AG09309 (cell line): ENCODE measurements around the gene ATP1A1.

Experiments used
- DNase-seq: peaks from one replicate; pipeline ENCODE4 v3.0.0-alpha.2; 2010; ENCODE audit warnings: low read depth
- H3K4me3 ChIP-seq: 2 replicates; pipeline ENCODE4 v1.5.1; 2011; ENCODE audit warnings: mild to moderate bottlenecking, low read depth, low read length, moderate library complexity; ENCODE audit not compliant: control insufficient read depth
- CTCF ChIP-seq: IDR thresholded peaks from 2 replicates; pipeline ENCODE4 v1.5.1; 2011; ENCODE audit warnings: mild to moderate bottlenecking, low read depth, low read length, inconsistent platforms; ENCODE audit not compliant: insufficient read depth, control insufficient read depth; ENCODE audit errors: missing control alignments

The ATP1A1 gene

GRCh38 chr1:116415200-116415698 lies 42.2 kb downstream of the ATP1A1 start:
- no peak overlapping the region for H3K4me3 ChIP-seq
- no peak for TF ChIP-seq CTCF
- DNase-seq = no peak

- no peak for DNase-seq
- no peak overlapping the region for H3K4me3 ChIP-seq
- TF ChIP-seq CTCF = no peak
These were observed 42.9 kb downstream of the ATP1A1 start for GRCh38 chr1:116415699-116416533.

DNA sequence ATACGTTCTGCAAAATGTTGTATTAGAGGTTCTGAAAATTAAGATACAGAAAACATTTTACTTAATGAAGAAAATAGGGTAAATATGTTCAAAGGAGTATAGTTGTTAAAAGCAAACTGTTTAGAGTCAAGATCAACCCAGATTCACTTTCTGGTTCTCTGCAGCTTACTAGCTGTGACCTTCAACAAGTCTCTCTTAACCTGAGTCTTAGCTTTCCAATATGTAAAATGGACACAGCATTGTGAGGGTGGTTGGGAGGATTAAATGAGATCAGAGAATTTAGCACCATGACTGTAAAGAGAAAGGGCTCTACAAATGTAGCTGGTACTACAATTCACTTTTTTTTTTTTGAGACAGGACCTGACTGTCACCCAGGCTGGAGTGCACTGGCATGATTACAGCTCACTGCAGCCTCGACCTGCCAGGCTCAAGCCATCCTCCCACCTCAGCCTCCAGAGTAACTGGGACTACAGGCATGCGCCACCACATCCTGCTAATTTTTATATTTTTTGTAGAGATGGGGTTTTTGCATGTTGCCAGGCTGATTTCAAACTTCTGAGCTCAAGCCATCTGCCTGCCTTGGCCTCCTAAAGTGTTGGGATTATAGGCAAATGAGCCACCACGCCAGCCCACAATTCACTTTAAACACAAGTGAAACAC lies 43.9 kb downstream of the ATP1A1 start:
- TF ChIP-seq CTCF = no peak
- no peak overlapping the region for H3K4me3 ChIP-seq
- DNase-seq = no peak

- peak overlapping the region; percentile 83 for H3K4me3 ChIP-seq
- DNase-seq = no peak
- no peak for TF ChIP-seq CTCF
These were observed 44.6 kb downstream of the ATP1A1 start for GRCh38 chr1:116417678-116418077.

DNA sequence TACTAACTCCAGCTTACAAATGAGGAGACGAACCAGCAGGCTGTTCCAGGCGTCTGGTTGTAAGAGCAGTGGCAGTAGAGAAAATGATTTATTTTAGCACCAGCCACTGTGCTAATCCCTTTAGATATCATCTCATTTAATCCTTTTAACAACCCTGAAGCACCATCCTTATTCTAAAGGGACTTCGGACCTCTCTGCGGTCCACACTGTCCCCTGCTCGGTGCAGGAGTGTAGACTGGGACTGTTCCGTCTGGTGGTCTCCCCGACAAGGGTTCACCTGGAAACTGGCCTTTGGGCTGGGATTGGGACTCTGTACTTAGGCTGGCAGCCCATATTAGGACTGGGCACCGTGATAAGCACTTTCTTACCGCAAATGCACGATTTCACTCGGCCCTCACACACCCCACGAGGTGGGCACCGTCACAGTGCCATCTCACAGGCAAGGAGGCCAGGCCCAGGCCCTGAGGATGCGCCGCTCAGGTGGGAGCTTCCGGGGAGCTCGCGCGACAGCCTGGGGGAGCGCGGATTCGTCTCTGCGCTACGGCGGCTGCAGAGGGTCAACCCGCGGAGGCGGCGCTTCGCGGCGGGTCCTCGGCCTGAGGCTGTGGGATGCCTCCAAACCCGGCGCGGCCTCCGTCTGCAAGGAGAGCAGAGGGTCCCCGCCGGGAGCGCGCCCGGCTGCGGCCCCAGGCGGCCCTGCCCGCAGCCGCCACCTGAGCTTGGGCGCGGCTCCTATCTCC lies 45.2 kb downstream of the ATP1A1 start:
- peak; percentile 24 for DNase-seq
- H3K4me3 ChIP-seq = peak overlapping the region; percentile 83
- TF ChIP-seq CTCF = no peak

- DNase-seq = no peak
- TF ChIP-seq CTCF = no peak
- no peak overlapping the region for H3K4me3 ChIP-seq
These were observed 47.6 kb downstream of the ATP1A1 start for GRCh38 chr1:116420417-116421200.
